ENCODE results near the gene FAF1.

DNA sequence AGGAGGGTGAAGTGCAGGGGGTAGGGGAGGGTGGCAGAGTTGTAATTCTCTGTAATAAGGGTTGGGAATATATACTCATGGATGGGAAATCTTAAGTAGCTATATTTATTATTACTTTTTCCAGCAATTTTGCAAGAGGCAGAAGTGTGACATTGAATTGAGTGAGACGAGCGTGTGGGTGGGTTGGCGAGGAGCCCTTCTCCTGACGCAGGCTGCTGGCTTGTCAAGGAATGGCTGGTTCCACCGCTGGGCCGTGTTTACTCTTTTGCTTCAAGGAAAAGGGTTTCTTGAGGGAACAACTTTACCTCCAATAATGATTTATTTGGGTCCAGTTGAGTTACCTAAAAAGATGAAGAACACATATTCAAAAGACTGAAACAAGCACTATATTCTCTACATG lies 518.9 kb downstream of the FAF1 start:
- TF ChIP-seq FOXA1 (IDR thresholded peaks at IDR 0.05) (no peak), TARDBP (IDR thresholded peaks at IDR 0.05) (no peak), SP1 (IDR thresholded peaks at IDR 0.05) (no peak), SUZ12 (IDR thresholded peaks at IDR 0.05) (no peak), BHLHE40 (IDR thresholded peaks at IDR 0.05; ENCODE audit: borderline replicate concordance) (no peak), FOXM1 (IDR thresholded peaks at IDR 0.05; ENCODE audit: borderline replicate concordance) (no peak), ARNT (IDR thresholded peaks at IDR 0.05) (no peak), FOXK2 (IDR thresholded peaks at IDR 0.05) (no peak), ELF4 (IDR thresholded peaks at IDR 0.05) (no peak), NFRKB (IDR thresholded peaks at IDR 0.05) (no peak)
- TF ChIP-seq, protein P1, sequence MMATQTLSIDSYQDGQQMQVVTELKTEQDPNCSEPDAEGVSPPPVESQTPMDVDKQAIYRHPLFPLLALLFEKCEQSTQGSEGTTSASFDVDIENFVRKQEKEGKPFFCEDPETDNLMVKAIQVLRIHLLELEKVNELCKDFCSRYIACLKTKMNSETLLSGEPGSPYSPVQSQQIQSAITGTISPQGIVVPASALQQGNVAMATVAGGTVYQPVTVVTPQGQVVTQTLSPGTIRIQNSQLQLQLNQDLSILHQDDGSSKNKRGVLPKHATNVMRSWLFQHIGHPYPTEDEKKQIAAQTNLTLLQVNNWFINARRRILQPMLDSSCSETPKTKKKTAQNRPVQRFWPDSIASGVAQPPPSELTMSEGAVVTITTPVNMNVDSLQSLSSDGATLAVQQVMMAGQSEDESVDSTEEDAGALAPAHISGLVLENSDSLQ (IDR thresholded peaks at IDR 0.05): no peak
